Measurements from ENCODE around the gene CYP46A1.

GRCh38 chr14:99756796-99757195 lies 72.7 kb downstream of the CYP46A1 start:
- TF ChIP-seq CTCF (tag by site-specific recombination; IDR thresholded peaks at IDR 0.05) (no peak), ZNF274 (IDR thresholded peaks at IDR 0.05; ENCODE audit: low read length) (no peak), ZNF274 (tag by site-specific recombination; IDR thresholded peaks at IDR 0.05; ENCODE audit: borderline replicate concordance) (no peak), BCL11A (tag by site-specific recombination; IDR thresholded peaks at IDR 0.05; ENCODE audit: low read depth) (no peak), ZNF830 (tag by site-specific recombination; IDR thresholded peaks at IDR 0.05; ENCODE audit: low read depth) (no peak), ZNF223 (tag by site-specific recombination; IDR thresholded peaks at IDR 0.05) (no peak)
